Measurements from ENCODE around the gene RUBCNL.
"Not testable (repeated sequence)": the region's sequence is repeated elsewhere in the genome, so short reads cannot be mapped to it uniquely, and the experiment has no call there.

RUBCNL gene, protein sequence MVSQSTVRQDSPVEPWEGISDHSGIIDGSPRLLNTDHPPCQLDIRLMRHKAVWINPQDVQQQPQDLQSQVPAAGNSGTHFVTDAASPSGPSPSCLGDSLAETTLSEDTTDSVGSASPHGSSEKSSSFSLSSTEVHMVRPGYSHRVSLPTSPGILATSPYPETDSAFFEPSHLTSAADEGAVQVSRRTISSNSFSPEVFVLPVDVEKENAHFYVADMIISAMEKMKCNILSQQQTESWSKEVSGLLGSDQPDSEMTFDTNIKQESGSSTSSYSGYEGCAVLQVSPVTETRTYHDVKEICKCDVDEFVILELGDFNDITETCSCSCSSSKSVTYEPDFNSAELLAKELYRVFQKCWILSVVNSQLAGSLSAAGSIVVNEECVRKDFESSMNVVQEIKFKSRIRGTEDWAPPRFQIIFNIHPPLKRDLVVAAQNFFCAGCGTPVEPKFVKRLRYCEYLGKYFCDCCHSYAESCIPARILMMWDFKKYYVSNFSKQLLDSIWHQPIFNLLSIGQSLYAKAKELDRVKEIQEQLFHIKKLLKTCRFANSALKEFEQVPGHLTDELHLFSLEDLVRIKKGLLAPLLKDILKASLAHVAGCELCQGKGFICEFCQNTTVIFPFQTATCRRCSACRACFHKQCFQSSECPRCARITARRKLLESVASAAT

DNA sequence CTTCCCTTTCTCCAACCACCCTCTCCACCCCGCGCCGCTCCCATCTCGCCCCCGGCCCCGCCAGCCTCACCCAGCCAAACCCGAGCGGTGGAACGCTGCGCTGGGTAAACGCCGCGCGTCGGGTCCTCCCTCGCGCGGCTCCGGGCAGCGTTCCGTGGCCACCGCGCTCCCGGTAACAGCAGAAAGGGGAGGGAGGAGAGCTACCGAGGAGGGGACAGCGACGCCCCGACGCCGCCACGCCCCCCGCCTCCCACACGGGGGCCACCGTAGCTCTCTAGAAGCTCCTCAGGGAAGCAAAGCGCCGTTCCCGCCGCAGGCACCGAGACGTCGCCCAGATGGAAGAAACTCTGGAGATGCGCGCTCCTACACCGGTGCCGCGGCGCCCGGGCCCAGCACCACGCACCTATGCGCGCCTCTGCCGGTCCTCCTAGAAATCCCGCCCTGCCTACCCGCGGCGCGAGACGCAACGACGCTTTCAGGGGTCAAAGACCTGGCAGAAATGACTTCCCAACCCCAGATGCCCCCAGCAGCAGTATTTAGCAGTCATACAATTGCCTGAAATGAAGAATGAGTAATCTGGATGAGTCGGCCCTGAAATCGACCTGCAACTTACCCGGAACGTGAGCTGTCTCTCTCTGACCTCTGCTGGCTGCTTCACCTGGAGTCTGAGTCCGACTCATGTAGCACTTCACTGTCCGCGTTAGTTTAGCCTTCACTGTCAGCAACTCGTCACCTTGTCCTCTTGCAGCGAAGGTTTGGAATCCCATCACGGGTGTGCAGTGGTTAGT lies at the start of gene RUBCNL:
RUBCNL (minus strand) TSS at position 189 of the 788 bp plus-strand sequence. CDS start 14,777 bp downstream, outside the sequence.
- DNase-seq (ENCODE audit: low read depth), result no peak

DNA sequence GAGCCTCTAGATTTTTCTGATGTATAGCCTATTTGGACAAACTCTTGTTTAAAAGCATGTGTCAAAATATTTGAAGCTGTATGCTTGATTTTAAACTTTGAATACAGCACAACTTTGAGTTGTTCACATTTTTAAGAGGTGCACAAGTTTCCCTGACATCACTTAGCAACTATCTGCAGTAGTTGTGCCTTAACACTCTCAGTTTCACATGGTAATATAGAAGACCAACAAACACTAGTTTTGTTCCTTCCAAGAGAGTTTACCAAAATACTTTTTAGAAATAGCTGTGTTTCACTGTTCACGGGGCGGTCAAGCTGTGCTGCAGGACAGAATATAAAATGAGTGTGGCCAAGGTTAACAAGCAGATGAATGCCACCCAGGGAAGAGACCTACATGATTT lies 42.5 kb upstream of the RUBCNL start:
- DNase-seq (ENCODE audit: low read depth), result not testable (repeated sequence)

DNA sequence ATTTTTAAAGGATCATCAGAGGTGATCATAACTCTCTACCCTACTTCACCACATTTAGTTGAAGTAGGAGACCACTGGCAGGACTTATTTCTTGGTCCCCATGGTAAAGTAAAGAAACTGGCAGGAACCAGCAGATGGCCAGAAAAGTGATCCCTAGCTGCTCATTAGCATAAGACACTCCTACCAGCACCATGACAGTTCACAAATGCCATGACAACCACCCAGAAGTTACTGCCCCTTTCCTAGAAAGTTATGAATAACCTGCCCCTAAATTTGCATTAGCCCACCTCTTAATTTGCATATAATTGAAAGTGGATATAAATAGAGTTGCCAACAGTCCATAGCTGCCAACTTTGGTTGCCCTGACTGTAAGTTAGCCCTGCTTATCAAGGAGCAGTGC lies 18.4 kb upstream of the RUBCNL start:
- no peak for DNase-seq (ENCODE audit: low read depth)

DNA sequence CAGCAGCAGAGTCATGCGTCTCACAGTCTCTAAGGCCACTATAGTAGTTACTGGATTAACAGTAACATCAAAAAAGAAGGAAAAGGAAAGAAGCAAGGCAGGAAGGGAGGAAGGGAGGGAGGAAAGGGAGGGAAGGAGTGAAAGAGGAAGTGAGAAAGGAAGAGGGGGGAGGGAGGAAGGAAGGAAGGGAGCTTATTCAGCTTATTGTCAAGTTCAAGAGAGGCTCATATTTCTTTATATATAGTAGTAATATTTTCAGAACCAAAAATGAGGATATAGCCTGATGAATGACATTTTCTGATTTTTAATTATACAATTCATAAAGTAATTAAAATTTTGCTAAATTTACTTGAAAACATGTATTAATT lies 17.7 kb upstream of the RUBCNL start:
- DNase-seq (ENCODE audit: low read depth), result no peak

DNA sequence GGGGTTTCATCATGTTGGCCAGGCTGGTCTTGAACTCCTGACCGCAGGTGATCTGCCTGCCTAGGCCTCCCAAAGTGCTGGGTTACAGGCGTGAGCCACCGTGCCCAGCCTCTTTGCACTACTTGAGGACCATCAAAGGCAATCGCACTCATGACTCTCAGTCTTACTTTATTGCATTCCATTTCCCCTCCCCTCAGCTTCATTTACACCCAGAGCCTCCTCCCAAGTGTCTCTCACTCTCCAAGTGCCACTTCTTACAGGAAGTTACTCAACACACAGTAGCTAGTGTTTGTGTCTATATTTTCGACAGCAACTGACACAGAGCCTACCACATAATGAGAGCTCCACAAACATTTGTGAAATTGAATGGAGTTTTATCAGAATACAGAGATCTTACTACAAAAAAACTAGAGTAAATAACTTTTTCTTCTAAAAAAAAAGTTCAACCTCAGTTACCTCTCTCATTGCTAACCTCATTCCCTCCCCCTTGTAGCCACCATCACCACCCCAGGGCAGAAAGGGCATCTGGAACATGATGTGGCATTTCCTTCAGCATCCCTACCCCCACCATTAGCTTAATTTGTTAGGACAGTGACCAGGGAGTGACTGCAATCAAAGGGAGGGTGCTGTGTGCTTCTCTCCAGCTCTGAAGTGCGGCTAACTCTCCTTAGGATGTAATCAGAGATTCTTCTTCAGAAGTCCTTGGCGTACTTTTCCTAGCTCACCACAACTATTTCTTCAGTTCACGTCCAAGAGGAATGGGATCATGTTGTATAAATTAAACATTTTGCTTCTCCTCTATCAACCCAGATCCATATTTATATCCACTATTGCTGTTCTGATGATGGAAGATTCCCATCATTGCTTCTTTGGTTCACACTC lies 17.0 kb upstream of the RUBCNL start:
- DNase-seq (ENCODE audit: low read depth), result no peak

DNA sequence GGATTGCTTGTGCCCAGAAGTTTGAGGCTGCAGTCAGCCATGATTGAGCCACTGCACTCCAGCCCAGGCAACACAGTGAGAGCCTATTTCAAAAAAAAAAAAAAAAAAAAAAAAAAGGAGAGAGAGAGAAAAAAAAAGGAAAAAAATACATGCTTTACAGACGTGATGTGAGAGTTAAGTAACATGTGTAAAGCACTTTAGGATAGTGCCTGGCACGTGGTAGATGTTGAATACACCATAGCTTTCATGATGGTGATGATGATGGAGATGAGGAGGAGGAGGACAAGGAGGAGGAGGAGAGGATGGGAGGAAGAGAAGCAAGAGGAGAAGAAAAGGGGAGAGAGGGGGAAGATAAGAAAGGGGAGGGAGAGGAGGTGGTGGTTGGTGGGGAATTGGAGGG lies 15.1 kb upstream of the RUBCNL start:
- no peak for DNase-seq (ENCODE audit: low read depth)

DNA sequence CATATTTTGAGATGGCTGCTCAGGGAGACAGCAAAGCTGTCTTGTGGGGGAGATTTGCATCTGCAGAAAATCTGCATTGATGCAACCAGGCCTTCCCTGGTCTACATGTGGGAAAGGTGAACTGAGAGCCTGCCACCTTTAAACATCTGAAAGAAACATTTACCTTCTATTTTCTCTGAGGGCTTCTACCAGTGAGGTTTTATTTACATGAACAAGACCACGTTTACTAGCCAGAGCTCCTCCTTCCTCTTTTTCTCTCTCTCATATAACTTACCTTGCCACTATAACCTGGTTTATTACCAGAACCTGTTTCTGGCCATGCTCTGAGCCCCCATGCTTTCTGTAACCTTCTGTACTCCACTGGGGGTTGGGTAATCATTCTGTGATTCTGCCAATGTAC lies 14.4 kb upstream of the RUBCNL start:
- DNase-seq (ENCODE audit: low read depth), result no peak

DNA sequence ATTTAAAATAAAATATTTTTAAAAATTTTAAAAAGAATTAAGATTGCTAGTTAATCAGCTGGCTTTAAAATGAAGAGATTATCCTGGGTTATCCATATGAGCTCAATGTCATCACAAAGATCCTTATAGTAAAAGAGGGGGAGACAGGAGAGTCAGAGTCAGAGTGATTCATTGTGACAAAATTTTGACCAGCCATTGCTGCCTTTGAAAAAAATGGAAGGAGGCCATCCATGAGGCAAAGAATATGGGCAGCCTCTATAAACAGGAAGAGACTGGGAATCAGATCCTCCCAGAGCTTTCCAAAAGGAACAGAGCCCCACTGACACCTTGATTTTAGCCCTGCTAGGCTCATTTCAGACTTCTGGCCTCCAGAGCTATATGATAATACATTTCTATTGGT lies 9.3 kb upstream of the RUBCNL start:
- DNase-seq (ENCODE audit: low read depth), result no peak

DNA sequence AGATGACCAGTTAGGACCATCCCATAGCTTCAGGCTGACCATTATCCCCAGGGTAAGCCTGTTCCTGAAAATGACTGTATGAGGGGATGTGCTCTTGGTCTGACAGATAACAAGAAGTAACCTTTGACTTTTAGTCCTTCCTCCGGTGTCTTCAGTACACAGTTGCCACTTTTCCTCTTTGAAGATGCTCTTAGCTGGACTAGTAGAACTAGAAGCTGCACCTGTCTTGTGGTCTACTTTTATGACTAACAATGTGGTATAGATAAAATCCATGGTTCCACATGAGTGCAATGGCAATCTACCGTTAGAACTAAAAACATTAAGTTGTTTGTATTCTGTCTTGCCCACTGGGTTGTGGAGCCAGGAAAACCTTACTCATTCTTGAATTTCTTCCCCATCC lies 5.9 kb upstream of the RUBCNL start:
- DNase-seq (ENCODE audit: low read depth), result no peak

DNA sequence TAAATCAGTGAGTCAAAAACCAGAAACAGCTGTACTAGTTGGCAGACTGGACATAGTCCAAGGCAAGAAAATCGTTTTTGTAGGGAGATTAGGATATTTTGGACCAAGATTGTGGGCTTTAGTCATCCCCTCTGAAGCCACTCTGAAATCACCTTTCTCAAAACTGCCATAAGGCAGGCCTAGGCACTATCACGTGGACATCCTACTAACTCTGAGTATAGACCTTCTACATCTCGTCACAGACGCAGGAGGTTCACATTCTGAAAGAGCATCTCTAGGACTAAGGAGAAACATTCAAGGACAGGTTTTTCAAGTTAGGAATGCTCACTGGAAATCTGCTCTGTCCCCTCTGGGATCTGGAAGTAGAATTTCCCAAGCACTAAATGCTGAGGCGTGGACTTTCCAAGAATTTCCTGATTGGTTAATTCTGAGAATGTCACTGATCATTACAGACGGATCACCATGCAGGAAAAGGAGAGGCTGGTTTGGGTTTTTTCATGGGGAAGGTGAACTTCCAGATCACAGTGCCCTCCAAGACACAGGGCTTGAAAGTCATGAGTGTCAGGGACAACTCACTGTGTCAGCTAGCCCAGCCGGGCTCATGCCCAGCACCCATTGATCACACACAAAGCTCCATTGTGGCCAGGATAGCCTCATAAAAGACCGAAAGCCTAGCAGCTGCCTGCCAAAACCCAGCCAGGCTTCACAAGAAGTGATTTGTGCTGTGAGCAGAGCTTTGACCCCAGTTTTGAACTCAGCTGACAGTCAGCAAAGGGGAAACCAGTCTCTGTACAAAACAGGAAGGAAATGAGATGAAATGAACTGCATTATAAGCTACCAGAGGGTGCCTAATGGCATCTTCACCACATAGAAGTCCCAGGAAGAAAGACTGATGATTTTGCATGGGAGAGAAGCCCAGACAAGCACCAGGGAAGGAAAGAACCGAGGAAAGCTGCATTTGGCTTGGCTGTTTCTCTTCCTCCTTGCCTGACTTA lies 2.7 kb upstream of the RUBCNL start:
- no peak for DNase-seq (ENCODE audit: low read depth)

DNA sequence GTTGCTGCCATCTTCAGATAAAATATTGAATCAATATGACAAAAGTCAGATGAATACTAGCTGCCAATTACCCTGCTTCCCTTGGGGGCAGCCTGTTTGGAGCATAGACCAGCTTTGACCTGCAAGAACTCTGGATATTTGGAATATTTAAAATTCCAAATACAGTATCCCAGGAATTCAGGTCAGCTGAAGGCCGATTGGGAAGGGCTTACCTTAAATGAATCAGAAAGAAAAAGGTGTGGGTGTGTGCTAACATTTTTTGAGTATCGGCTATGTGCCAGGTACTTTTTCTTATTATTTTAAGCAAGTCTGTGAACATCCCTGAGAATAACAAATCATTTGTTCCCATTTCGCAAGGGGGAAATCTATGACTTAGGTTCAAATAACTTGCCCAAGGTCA lies 1.8 kb upstream of the RUBCNL start:
- DNase-seq (ENCODE audit: low read depth), result no peak

DNA sequence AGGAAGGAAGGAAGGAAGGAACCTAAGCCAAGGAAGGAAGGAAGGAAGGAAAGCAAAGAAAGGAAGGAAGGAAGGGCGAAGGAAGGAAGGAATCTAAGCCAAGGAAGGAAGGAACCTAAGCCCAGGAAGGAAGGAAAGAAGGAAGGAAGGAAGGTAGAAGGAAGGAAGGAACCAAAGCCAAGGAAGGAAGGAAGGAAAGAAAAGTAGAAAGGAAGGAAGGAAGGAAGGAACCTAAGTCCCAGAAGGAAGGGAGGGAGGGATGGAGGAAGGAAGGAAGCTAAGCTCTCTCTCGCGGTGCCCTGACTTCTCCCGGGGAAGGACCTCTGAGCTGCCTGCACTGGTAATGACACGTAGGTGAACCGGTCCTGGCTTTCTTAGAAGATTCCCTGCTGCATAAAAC lies 1.3 kb upstream of the RUBCNL start:
- no peak for DNase-seq (ENCODE audit: low read depth)

DNA sequence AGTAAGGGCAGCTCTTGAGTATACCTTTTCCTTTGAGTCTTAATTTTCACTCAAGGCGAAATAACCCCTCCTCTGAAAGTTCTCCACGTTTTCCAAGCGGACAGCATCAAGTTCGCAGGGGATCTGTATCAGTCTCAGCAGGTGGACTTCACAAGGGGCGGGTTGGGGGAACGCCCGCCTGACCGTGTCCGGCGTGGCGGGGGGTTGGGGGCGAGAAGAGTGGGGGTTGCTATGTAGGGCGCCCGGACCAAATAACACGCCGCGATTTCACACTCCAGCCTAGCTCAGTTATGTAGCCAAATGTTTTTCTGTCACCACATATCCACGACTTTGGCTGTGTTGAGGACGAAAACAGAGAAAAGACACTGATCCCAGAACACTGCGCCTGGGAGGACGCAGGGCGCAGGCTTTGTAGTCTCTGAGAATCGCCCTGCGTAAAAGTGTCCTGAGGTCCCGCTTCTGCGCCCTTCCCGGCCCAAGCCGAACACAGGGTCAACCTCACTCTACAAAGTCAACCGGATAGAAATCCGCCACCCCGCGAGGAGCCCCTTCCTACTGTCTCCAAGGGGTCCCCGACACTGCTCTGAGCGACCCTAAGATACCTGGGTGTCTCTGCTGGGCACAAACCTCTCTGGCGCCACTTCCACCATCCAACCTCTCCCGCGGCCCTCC lies 524 bp downstream of the RUBCNL start:
- no peak for DNase-seq (ENCODE audit: low read depth)

DNA sequence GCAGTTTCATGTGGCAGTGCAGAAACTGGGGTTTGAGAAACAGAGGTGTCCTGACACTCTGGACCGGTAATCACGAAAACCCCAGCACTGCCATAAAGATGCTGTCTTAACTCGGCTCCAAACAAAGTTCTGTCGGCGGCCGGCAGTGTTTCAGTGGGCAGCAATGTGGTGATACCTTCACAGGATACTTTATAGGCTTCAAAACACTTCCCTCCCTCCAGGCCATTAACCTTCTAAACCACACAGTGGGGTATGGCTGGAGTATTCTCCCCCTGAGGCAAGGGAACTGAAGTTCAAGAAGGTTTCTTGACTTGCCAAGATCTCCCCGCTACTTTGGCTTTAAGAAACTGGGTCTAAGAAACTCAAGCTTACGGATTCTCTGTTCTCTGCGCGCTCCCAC lies 1.1 kb downstream of the RUBCNL start:
- no peak for DNase-seq (ENCODE audit: low read depth)

DNA sequence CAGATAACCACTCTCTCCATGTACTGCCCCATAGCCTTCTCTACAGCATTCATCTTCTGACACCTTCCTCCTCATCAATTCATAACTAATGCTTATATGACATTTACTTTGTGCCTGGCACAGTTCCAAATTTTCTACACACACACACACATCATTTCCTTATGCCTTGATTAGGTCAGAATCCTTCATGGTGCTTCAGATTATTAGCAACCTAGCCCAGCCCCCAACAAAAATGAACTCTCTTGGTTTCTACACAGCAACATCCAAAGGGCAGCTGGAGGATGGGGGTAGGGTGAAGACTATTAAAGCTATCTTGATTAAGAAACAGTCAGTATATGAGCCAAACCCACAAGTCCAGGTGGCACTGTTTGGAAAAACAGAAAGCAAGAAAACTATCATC lies 3.7 kb downstream of the RUBCNL start:
- no peak for DNase-seq (ENCODE audit: low read depth)

DNA sequence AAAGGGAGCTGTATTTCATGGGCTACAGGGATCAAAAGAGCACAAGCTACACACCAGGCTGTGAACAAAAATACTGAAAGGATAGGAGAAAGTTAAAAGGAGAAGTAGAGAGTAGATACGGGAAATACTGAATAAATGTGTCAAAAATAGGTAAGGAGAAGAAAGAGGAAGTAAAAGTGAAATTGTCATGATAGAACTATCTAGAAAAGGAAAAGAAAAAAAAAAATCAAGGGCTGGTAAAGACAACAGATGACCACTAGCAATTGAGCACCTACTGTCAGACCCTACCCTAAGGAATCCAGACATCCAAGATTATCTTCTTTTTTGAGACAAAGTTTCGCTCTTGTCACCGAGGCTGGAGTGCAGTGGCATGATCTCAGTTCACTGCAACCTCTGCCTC lies 4.8 kb downstream of the RUBCNL start:
- no peak for DNase-seq (ENCODE audit: low read depth)

DNA sequence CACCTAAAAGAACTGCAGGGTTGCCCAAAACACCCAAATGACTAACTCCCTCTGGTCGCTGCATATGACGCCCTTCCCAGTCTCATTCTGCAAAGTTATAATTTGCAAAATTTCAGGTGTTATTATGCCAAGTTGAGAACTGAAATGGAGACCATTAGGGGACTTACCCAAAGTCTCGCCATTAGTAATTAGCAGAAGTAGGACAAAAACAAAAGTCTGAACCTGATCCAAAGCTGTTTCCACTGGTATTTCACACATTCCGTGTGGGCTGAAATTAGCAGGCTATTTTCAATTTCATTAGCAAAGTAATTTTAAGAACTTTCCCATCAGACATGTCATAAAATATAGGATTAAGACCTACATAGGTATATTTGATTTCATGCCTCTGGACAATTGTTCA lies 6.8 kb downstream of the RUBCNL start:
- no peak for DNase-seq (ENCODE audit: low read depth)

DNA sequence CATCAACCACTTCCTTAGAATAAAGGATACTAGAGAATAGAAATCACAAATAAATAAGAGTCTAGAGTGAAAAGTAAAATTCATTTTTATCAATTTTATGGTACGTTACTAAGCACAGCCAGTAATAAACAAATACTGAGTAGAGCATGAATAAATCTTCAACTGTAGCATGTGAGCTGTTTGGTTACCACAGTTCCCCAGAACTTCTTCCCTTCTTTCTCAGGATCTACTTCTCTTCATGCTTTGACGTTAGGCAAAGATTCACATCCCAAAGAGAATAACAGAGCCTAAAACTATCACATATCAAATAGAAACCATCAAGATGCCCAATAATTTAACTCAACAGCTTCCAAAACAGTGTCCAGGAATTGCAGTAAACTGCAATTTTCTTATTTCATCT lies 7.4 kb downstream of the RUBCNL start:
- DNase-seq (ENCODE audit: low read depth), result no peak

DNA sequence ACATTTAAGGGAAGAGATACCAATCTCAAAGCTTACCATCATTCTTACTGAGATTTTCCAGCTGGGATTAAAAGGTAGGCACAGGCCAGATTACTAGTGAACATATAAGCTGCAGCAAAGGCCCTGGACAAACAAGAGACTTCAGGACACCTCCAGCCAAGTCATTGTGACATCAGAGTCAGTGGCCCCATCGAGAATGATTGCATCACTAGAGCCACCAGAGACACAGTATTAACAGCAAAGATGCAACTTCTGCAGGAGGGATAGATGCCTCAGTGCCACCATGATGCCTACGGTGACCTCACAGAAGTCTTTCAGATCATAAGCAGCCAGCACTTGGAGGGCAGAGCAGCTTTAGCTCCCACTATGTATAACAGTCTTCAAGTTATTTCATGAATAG lies 8.6 kb downstream of the RUBCNL start:
- DNase-seq (ENCODE audit: low read depth), result no peak

DNA sequence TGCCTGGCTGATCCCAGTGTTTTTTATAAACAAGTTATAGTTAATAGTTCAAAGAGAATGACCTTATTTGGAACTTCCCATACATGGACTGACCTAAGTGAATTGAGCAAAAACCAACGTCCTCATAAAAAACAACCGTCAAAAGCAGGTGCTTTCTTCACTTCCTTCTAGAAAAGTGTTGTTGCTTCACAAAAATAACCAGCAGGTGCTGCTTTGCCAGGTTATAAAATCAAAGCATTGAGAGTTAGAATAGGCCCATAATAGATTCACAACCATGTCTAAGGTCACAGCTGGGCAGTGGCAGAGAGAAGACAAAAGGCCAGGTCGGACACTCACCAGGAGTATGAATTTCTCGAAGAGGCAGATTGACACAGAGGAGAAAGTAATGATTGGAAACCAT lies 9.5 kb downstream of the RUBCNL start:
- no peak for DNase-seq (ENCODE audit: low read depth)
